Endothelial cell of umbilical vein (primary cell): Measurements from ENCODE around the gene GSE1.
"Not testable (repeated sequence)": the region's sequence is repeated elsewhere in the genome, so short reads cannot be mapped to it uniquely, and the experiment has no call there.

Experiments used
- MAX ChIP-seq: IDR thresholded peaks from 2 replicates; pipeline ENCODE4 v1.6.1; 2011; ENCODE audit not compliant: insufficient read depth, insufficient read length
- POLR2AphosphoS5 ChIP-seq: IDR thresholded peaks from 2 replicates; pipeline ENCODE4 v1.6.1; 2012; ENCODE audit warnings: low read depth, mild to moderate bottlenecking, control low read depth, low read length, moderate library complexity; ENCODE audit not compliant: insufficient read depth

GRCh38 chr16:85592277-85592676, 20.8 kb upstream of the GSE1 start:
- not testable (repeated sequence) for TF ChIP-seq MAX, POLR2AphosphoS5
